ENCODE data around the gene STRADB.
"Not testable (repeated sequence)": the region's sequence is repeated elsewhere in the genome, so short reads cannot be mapped to it uniquely, and the experiment has no call there.

The STRADB gene

GRCh38 chr2:201465524-201465971, 14.0 kb downstream of the STRADB start:
- DNase-seq (ENCODE audit: low read depth in 1 of 2, low spot score in 1 of 2): no peak

GRCh38 chr2:201466050-201466675, 14.6 kb downstream of the STRADB start:
- DNase-seq (ENCODE audit: low read depth in 1 of 2, low spot score in 1 of 2): no peak

- DNase-seq (ENCODE audit: low read depth in 1 of 2, low spot score in 1 of 2): no peak
Observed at GRCh38 chr2:201467666-201468065, 16.1 kb downstream of the STRADB start.

- DNase-seq (ENCODE audit: low read depth in 1 of 2, low spot score in 1 of 2): no peak
Observed at GRCh38 chr2:201470821-201471731, 19.5 kb downstream of the STRADB start.

- DNase-seq (ENCODE audit: low read depth in 1 of 2, low spot score in 1 of 2): no peak
Observed at GRCh38 chr2:201471732-201472393, 20.3 kb downstream of the STRADB start.

- no peak for DNase-seq (ENCODE audit: low read depth in 1 of 2, low spot score in 1 of 2)
Observed at GRCh38 chr2:201472411-201472810, 20.9 kb downstream of the STRADB start.

GRCh38 chr2:201482543-201482942, 31.0 kb downstream of the STRADB start:
- no peak for DNase-seq (ENCODE audit: low read depth in 1 of 2, low spot score in 1 of 2)

GRCh38 chr2:201483342-201483741, 31.8 kb downstream of the STRADB start:
- no peak for DNase-seq (ENCODE audit: low read depth in 1 of 2, low spot score in 1 of 2)

- not testable (repeated sequence) for DNase-seq (ENCODE audit: low read depth in 1 of 2, low spot score in 1 of 2)
Observed at GRCh38 chr2:201483758-201484157, 32.2 kb downstream of the STRADB start.

GRCh38 chr2:201484805-201485204, 33.3 kb downstream of the STRADB start:
- DNase-seq (ENCODE audit: low read depth in 1 of 2, low spot score in 1 of 2): no peak

- no peak for DNase-seq (ENCODE audit: low read depth in 1 of 2, low spot score in 1 of 2)
Observed at GRCh38 chr2:201490291-201490690, 38.8 kb downstream of the STRADB start.

- no peak for DNase-seq (ENCODE audit: low read depth in 1 of 2, low spot score in 1 of 2)
Observed at GRCh38 chr2:201496785-201497184, 45.2 kb downstream of the STRADB start.

- DNase-seq (ENCODE audit: low read depth in 1 of 2, low spot score in 1 of 2): no peak
Observed at GRCh38 chr2:201500534-201500933, 49.0 kb downstream of the STRADB start.

- no peak for DNase-seq (ENCODE audit: low read depth in 1 of 2, low spot score in 1 of 2)
Observed at GRCh38 chr2:201502713-201503112, 51.2 kb downstream of the STRADB start.

- no peak for DNase-seq (ENCODE audit: low read depth in 1 of 2, low spot score in 1 of 2)
Observed at GRCh38 chr2:201507725-201508124, 56.2 kb downstream of the STRADB start.

- DNase-seq (ENCODE audit: low read depth in 1 of 2, low spot score in 1 of 2): no peak
Observed at GRCh38 chr2:201513271-201513670, 61.7 kb downstream of the STRADB start.

- no peak for DNase-seq (ENCODE audit: low read depth in 1 of 2, low spot score in 1 of 2)
Observed at GRCh38 chr2:201515573-201516246, 64.2 kb downstream of the STRADB start.

GRCh38 chr2:201517094-201517493, 65.6 kb downstream of the STRADB start:
- no peak for DNase-seq (ENCODE audit: low read depth in 1 of 2, low spot score in 1 of 2)

GRCh38 chr2:201520201-201520600, 68.7 kb downstream of the STRADB start:
- no peak for DNase-seq (ENCODE audit: low read depth in 1 of 2, low spot score in 1 of 2)

GRCh38 chr2:201522965-201523364, 71.4 kb downstream of the STRADB start:
- DNase-seq (ENCODE audit: low read depth in 1 of 2, low spot score in 1 of 2): no peak

- no peak for DNase-seq (ENCODE audit: low read depth in 1 of 2, low spot score in 1 of 2)
Observed at GRCh38 chr2:201523506-201523905, 72.0 kb downstream of the STRADB start.
